SJCRH30 (cell line): Measurements from ENCODE around the gene TPRA1. TPM values are rescaled to one million over a fixed set of nuclear protein-coding genes. Genes with fewer than 3 reads are reported as not detected.
A peak's percentile ranks its signal among the peaks of the same experiment; 100 is the strongest.

Experiments
- DNase-seq, 2 experiments: peaks; one replicate each; pipeline ENCODE4 v3.0.0-alpha.2; 2015 to 2020
- H3K27ac ChIP-seq: fragments of 250-450 bp; sonication (Bioruptor Pico); 2 replicates; pipeline ENCODE4 v1.5.1; 2020; ENCODE audit warnings: mild to moderate bottlenecking, moderate library complexity
- H3K27me3 ChIP-seq: fragments of 250-450 bp; sonication (Bioruptor Pico); 2 replicates; pipeline ENCODE4 v1.5.1; 2020; ENCODE audit warnings: mild to moderate bottlenecking, moderate library complexity
- H3K36me3 ChIP-seq: fragments of 250-450 bp; sonication (Bioruptor Pico); 2 replicates; pipeline ENCODE4 v1.5.1; 2020; ENCODE audit warnings: mild to moderate bottlenecking, moderate library complexity
- H3K4me1 ChIP-seq: fragments of 250-450 bp; sonication (Bioruptor Pico); 2 replicates; pipeline ENCODE4 v1.5.1; 2020; ENCODE audit warnings: mild to moderate bottlenecking, moderate library complexity
- H3K4me3 ChIP-seq: fragments of 250-450 bp; sonication (Bioruptor Pico); 2 replicates; pipeline ENCODE4 v1.5.1; 2020; ENCODE audit warnings: mild to moderate bottlenecking, moderate library complexity
- H3K9me3 ChIP-seq: fragments of 250-450 bp; sonication (Bioruptor Pico); replicated peaks from 2 replicates; pipeline ENCODE4 v1.5.1; 2020; ENCODE audit warnings: mild to moderate bottlenecking, moderate library complexity
- total RNA-seq: library from RNA; depleted of rRNA; stranded (reverse); fragments of >200 nt; shearing (Covaris generic); gene quantifications from 2 replicates; pipeline ENCODE4 v1.2.3, GENCODE V29; 2014; rRNA removed

The TPRA1 gene
- total RNA-seq, result 24.4 and 24.8 TPM in 2 replicates

GRCh38 chr3:127590593-127591465 is at the start of gene TPRA1:
TSS of gene TPRA1 (minus strand) at chr3:127590733. CDS start at chr3:127580146, 10,587 bp downstream.
- H3K4me3 ChIP-seq, result peak within 1 kb of the TSS; percentile 82
- DNase-seq, result peak; percentile 98 to 99
- H3K9me3 ChIP-seq, result no peaks in the 10 kb centered on the region
- no peaks in the 10 kb centered on the region for H3K27me3 ChIP-seq
- peaks cover 7% of the 10 kb centered on the region; the same call in 1 of the 2 replicates for H3K4me1 ChIP-seq
- H3K36me3 ChIP-seq, result no peaks in the 10 kb centered on the region
- H3K27ac ChIP-seq, result peak within 1 kb of the TSS; percentile 70

- Histone ChIP-seq H3K4me1 (no peaks in the 10 kb centered on the region), H3K27me3 (no peaks in the 10 kb centered on the region), H3K27ac (no peak overlapping the region), H3K36me3 (no peaks in the 10 kb centered on the region), H3K4me3 (no peak overlapping the region), H3K9me3 (no peaks in the 10 kb centered on the region)
- no peak for DNase-seq
Measured at GRCh38 chr3:127640042-127640355, 49.5 kb upstream of the TPRA1 start.

GRCh38 chr3:127639173-127640041 is 48.9 kb upstream of the TPRA1 start:
- no peaks in the 10 kb centered on the region for H3K9me3 ChIP-seq
- no peaks in the 10 kb centered on the region for H3K36me3 ChIP-seq
- H3K4me1 ChIP-seq, result no peaks in the 10 kb centered on the region
- no peak for DNase-seq
- H3K27ac ChIP-seq, result no peak overlapping the region
- H3K27me3 ChIP-seq, result no peaks in the 10 kb centered on the region
- no peak overlapping the region for H3K4me3 ChIP-seq

- Histone ChIP-seq H3K9me3 (no peaks in the 10 kb centered on the region), H3K27ac (no peak overlapping the region), H3K27me3 (no peaks in the 10 kb centered on the region), H3K4me1 (no peaks in the 10 kb centered on the region), H3K36me3 (no peaks in the 10 kb centered on the region), H3K4me3 (no peak overlapping the region)
- DNase-seq, result no peak
Measured at GRCh38 chr3:127637971-127638370, 47.4 kb upstream of the TPRA1 start.

- Histone ChIP-seq H3K4me3 (no peak overlapping the region), H3K9me3 (no peaks in the 10 kb centered on the region), H3K4me1 (no peaks in the 10 kb centered on the region), H3K36me3 (no peaks in the 10 kb centered on the region), H3K27me3 (no peaks in the 10 kb centered on the region), H3K27ac (no peak overlapping the region)
- no peak for DNase-seq
Measured at GRCh38 chr3:127637546-127637945, 47.0 kb upstream of the TPRA1 start.

GRCh38 chr3:127634653-127635052 is 44.1 kb upstream of the TPRA1 start:
- H3K27ac ChIP-seq, result no peak overlapping the region
- no peak for DNase-seq
- H3K4me3 ChIP-seq, result no peak overlapping the region
- no peaks in the 10 kb centered on the region for H3K36me3 ChIP-seq
- no peaks in the 10 kb centered on the region for H3K9me3 ChIP-seq
- H3K27me3 ChIP-seq, result 0 out of 2 replicates have a peak, but pooled peaks cover 3% of the 10 kb centered on the region
- no peaks in the 10 kb centered on the region for H3K4me1 ChIP-seq

- no peak overlapping the region for H3K27ac ChIP-seq
- 0 out of 2 replicates have a peak, but pooled peaks cover 3% of the 10 kb centered on the region for H3K27me3 ChIP-seq
- H3K9me3 ChIP-seq, result no peaks in the 10 kb centered on the region
- no peaks in the 10 kb centered on the region for H3K36me3 ChIP-seq
- H3K4me3 ChIP-seq, result no peak overlapping the region
- no peaks in the 10 kb centered on the region for H3K4me1 ChIP-seq
- peak in 1 of 2 experiments; percentile 29 for DNase-seq
Measured at GRCh38 chr3:127632035-127632820, 41.7 kb upstream of the TPRA1 start.

GRCh38 chr3:127630811-127631714 is 40.5 kb upstream of the TPRA1 start:
- DNase-seq, result no peak
- H3K4me1 ChIP-seq, result no peaks in the 10 kb centered on the region
- no peaks in the 10 kb centered on the region for H3K9me3 ChIP-seq
- 0 out of 2 replicates have a peak, but pooled peaks cover 3% of the 10 kb centered on the region for H3K27me3 ChIP-seq
- no peak overlapping the region for H3K27ac ChIP-seq
- H3K36me3 ChIP-seq, result no peaks in the 10 kb centered on the region
- H3K4me3 ChIP-seq, result no peak overlapping the region

- no peak for DNase-seq
- H3K9me3 ChIP-seq, result no peaks in the 10 kb centered on the region
- no peak overlapping the region for H3K27ac ChIP-seq
- 0 out of 2 replicates have a peak, but pooled peaks cover 3% of the 10 kb centered on the region for H3K27me3 ChIP-seq
- H3K4me3 ChIP-seq, result peak overlapping the region; percentile 56
- no peaks in the 10 kb centered on the region for H3K36me3 ChIP-seq
- no peaks in the 10 kb centered on the region for H3K4me1 ChIP-seq
Measured at GRCh38 chr3:127629467-127630403, 39.2 kb upstream of the TPRA1 start.

GRCh38 chr3:127628788-127629466 is 38.4 kb upstream of the TPRA1 start, which contains the start of gene PODXL2:
TSS of gene PODXL2 (plus strand) at chr3:127629185. CDS start at chr3:127629220, 35 bp downstream.
- H3K27me3 ChIP-seq, result 0 out of 2 replicates have a peak, but pooled peaks cover 3% of the 10 kb centered on the region
- H3K9me3 ChIP-seq, result no peaks in the 10 kb centered on the region
- H3K4me1 ChIP-seq, result no peaks in the 10 kb centered on the region
- peak; percentile 42 to 63 for DNase-seq
- no peaks in the 10 kb centered on the region for H3K36me3 ChIP-seq
- H3K27ac ChIP-seq, result no peak within 1 kb of the TSS
- peak within 1 kb of the TSS; percentile 56 for H3K4me3 ChIP-seq

GRCh38 chr3:127628426-127628787 is 37.9 kb upstream of the TPRA1 start:
- no peaks in the 10 kb centered on the region for H3K36me3 ChIP-seq
- H3K4me1 ChIP-seq, result no peaks in the 10 kb centered on the region
- no peak for DNase-seq
- H3K4me3 ChIP-seq, result no peak overlapping the region
- no peaks in the 10 kb centered on the region for H3K9me3 ChIP-seq
- no peak overlapping the region for H3K27ac ChIP-seq
- H3K27me3 ChIP-seq, result 0 out of 2 replicates have a peak, but pooled peaks cover 3% of the 10 kb centered on the region

GRCh38 chr3:127625821-127626220 is 35.3 kb upstream of the TPRA1 start:
- Histone ChIP-seq H3K9me3 (no peaks in the 10 kb centered on the region), H3K36me3 (peaks cover 11% of the 10 kb centered on the region; the same call in 1 of the 2 replicates), H3K27me3 (0 out of 2 replicates have a peak, but pooled peaks cover 3% of the 10 kb centered on the region), H3K4me1 (no peaks in the 10 kb centered on the region), H3K4me3 (no peak overlapping the region), H3K27ac (no peak overlapping the region)
- no peak for DNase-seq
